Measurements from ENCODE around the gene ALOX5AP. TPM values are rescaled to one million over a fixed set of nuclear protein-coding genes. Genes with fewer than 3 reads are reported as not detected.

The ALOX5AP gene
- total and polyA plus RNA-seq, 4 donors = 17.9 to 753 (median 111) TPM

DNA sequence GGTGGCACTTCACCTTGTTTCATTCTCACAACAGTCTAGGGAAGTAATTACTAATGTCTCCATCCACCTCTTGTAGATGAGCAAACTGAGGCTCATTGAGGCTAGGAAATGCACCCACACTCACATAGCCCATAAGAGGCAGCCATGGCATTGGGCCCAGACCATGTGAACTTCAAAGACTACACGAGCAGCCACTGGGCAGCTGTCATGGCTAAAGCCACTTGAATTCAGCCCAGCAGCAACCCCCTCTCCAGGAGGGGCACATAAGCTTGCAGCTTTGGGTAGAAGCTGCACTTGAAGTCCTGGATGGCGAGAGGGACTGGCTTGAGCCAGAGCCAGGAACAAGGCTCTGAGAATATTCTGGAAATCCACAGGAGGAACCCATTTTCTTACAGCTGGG lies 13.4 kb downstream of the ALOX5AP start:
- H3K4me3 ChIP-seq = no peak overlapping the region
- no peak overlapping the region for H3K27ac ChIP-seq (ENCODE audit: low read depth in 1 of 2, low read length in 1 of 2)
- ATAC-seq (ENCODE audit: insufficient read depth, low FRiP score) (no peak), DNase-seq (no peak)
- H3K4me1 ChIP-seq (ENCODE audit: control insufficient read depth in 5 of 5, insufficient read depth in 5 of 5, low read length in 5 of 5) = peaks cover 3 to 19% (median 3%) of the 10 kb centered on the region in 5 donors
- TF ChIP-seq CTCF (IDR thresholded peaks at IDR 0.05; ENCODE audit: control extremely low read depth, extremely low read depth) = no peak
- H3K36me3 ChIP-seq (ENCODE audit: control insufficient read depth in 4 of 4, insufficient read depth in 4 of 4, low read length in 4 of 4) = peaks cover 0 to 3% (median 0%) of the 10 kb centered on the region in 4 donors
- 76 to 89% methylated on average over 2 of the region's 2 CpGs for WGBS, 2 donors
- H3K27me3 ChIP-seq (ENCODE audit: control insufficient read depth in 3 of 3, insufficient read depth in 3 of 3, low read length in 2 of 3) = no peaks in the 10 kb centered on the region
- peaks cover 0 to 6% (median 0%) of the 10 kb centered on the region in 4 donors for H3K9me3 ChIP-seq (ENCODE audit: control insufficient read depth in 4 of 4, insufficient read depth in 3 of 4, low read length in 3 of 4)
- H3K9ac ChIP-seq (ENCODE audit: insufficient read depth in 1 of 2, low read length in 2 of 2) = no peak overlapping the region

- H3K9me3 ChIP-seq (ENCODE audit: control insufficient read depth in 4 of 4, insufficient read depth in 3 of 4, low read length in 3 of 4) = peaks cover 0 to 6% (median 0%) of the 10 kb centered on the region in 4 donors
- peaks cover 0 to 1% (median 0%) of the 10 kb centered on the region in 4 donors for H3K36me3 ChIP-seq (ENCODE audit: control insufficient read depth in 4 of 4, insufficient read depth in 4 of 4, low read length in 4 of 4)
- ATAC-seq (ENCODE audit: insufficient read depth, low FRiP score) (no peak), DNase-seq (no peak)
- H3K9ac ChIP-seq (ENCODE audit: insufficient read depth in 1 of 2, low read length in 2 of 2) = no peak overlapping the region
- WGBS, 2 donors = 82 to 97% methylated on average over 4 of the region's 4 CpGs
- no peaks in the 10 kb centered on the region for H3K27me3 ChIP-seq (ENCODE audit: control insufficient read depth in 3 of 3, insufficient read depth in 3 of 3, low read length in 2 of 3)
- no peak overlapping the region for H3K4me3 ChIP-seq
- no peak for TF ChIP-seq CTCF (IDR thresholded peaks at IDR 0.05; ENCODE audit: control extremely low read depth, extremely low read depth)
- peaks cover 3 to 19% (median 3%) of the 10 kb centered on the region in 5 donors for H3K4me1 ChIP-seq (ENCODE audit: control insufficient read depth in 5 of 5, insufficient read depth in 5 of 5, low read length in 5 of 5)
- H3K27ac ChIP-seq (ENCODE audit: low read depth in 1 of 2, low read length in 1 of 2) = no peak overlapping the region
These were observed 14.7 kb downstream of the ALOX5AP start for GRCh38 chr13:30750036-30750435.

GRCh38 chr13:30751183-30751933 lies 16.0 kb downstream of the ALOX5AP start:
- DNase-seq (no peak), ATAC-seq (ENCODE audit: insufficient read depth, low FRiP score) (no peak)
- no peak overlapping the region for H3K9ac ChIP-seq (ENCODE audit: insufficient read depth in 1 of 2, low read length in 2 of 2)
- H3K4me3 ChIP-seq = no peak overlapping the region
- peaks cover 2 to 14% (median 3%) of the 10 kb centered on the region in 5 donors for H3K4me1 ChIP-seq (ENCODE audit: control insufficient read depth in 5 of 5, insufficient read depth in 5 of 5, low read length in 5 of 5)
- 76 to 82% methylated on average over 8 of the region's 8 CpGs for WGBS, 2 donors
- H3K27me3 ChIP-seq (ENCODE audit: control insufficient read depth in 3 of 3, insufficient read depth in 3 of 3, low read length in 2 of 3) = no peaks in the 10 kb centered on the region
- H3K9me3 ChIP-seq (ENCODE audit: control insufficient read depth in 4 of 4, insufficient read depth in 3 of 4, low read length in 3 of 4) = peaks cover 0 to 6% (median 0%) of the 10 kb centered on the region in 4 donors
- no peak overlapping the region for H3K27ac ChIP-seq (ENCODE audit: low read depth in 1 of 2, low read length in 1 of 2)
- TF ChIP-seq CTCF (IDR thresholded peaks at IDR 0.05; ENCODE audit: control extremely low read depth, extremely low read depth) = no peak
- H3K36me3 ChIP-seq (ENCODE audit: control insufficient read depth in 4 of 4, insufficient read depth in 4 of 4, low read length in 4 of 4) = peaks cover 0 to 1% (median 0%) of the 10 kb centered on the region in 4 donors

Data from lung (tissue), 12 donors.